ENCODE data around the gene KLHL2. TPM values are rescaled to one million over a fixed set of nuclear protein-coding genes. Genes with fewer than 3 reads are reported as not detected.

The KLHL2 gene
- total RNA-seq, 2 experiments from 2014 or later: 22.2 to 27.0 TPM

- H3K4me3 Mint-ChIP-seq: no peak overlapping the region
Observed at GRCh38 chr4:165293927-165294649, 86.7 kb downstream of the KLHL2 start.

GRCh38 chr4:165294907-165295306, 87.5 kb downstream of the KLHL2 start:
- CTCF ChIA-PET: interaction anchor here (0.9 kb wide), 1 partner anchor 33 kb away, joined by 4 read pairs; the partner anchor contains the start of gene MSMO1
- H3K27ac Mint-ChIP-seq: peak overlapping the region; percentile 6
- peaks cover 15% of the 10 kb centered on the region for H3K4me1 Mint-ChIP-seq
- H3K27me3 Mint-ChIP-seq: no peaks in the 10 kb centered on the region
- DNase-seq (no peak), ATAC-seq (peak; percentile 63)
- no peak overlapping the region for H3K4me3 Mint-ChIP-seq
- peaks cover 31% of the 10 kb centered on the region for H3K36me3 Mint-ChIP-seq
- H3K9me3 Mint-ChIP-seq (ENCODE audit: low read depth): no peaks in the 10 kb centered on the region

More at GRCh38 chr4:165293927-165294649, 86.7 kb downstream of the KLHL2 start:
- no peaks in the 10 kb centered on the region for H3K9me3 Mint-ChIP-seq (ENCODE audit: low read depth)
- peaks cover 30% of the 10 kb centered on the region for H3K36me3 Mint-ChIP-seq
- ATAC-seq: no peak
- H3K27ac Mint-ChIP-seq: no peak overlapping the region
- H3K4me1 Mint-ChIP-seq: peaks cover 19% of the 10 kb centered on the region
- no peaks in the 10 kb centered on the region for H3K27me3 Mint-ChIP-seq
- DNase-seq: no peak
- CTCF ChIA-PET: interaction anchor here (0.6 to 0.9 kb wide), 2 partner anchors 34 to 35 kb away, joined by 3 to 4 read pairs; partner anchors contain the start of gene MSMO1

GRCh38 chr4:165297626-165298025, 90.3 kb downstream of the KLHL2 start:
- CTCF ChIA-PET: no interaction called here
- DNase-seq (no peak), ATAC-seq (no peak)
- Mint-ChIP-seq H3K36me3 (peaks cover 30% of the 10 kb centered on the region), H3K9me3 (ENCODE audit: low read depth) (no peaks in the 10 kb centered on the region), H3K27me3 (no peaks in the 10 kb centered on the region), H3K4me1 (peaks cover 27% of the 10 kb centered on the region), H3K27ac (no peak overlapping the region), H3K4me3 (no peak overlapping the region)

GRCh38 chr4:165299399-165300060, 92.2 kb downstream of the KLHL2 start:
- no peak overlapping the region for H3K27ac Mint-ChIP-seq
- DNase-seq: no peak
- CTCF ChIA-PET: interaction anchor here (1.4 kb wide), 1 partner anchor 11 kb away, joined by 6 read pairs; no protein-coding TSS in a partner anchor
- no peak overlapping the region for H3K4me3 Mint-ChIP-seq
- H3K36me3 Mint-ChIP-seq: peaks cover 27% of the 10 kb centered on the region
- H3K4me1 Mint-ChIP-seq: peaks cover 22% of the 10 kb centered on the region
- H3K27me3 Mint-ChIP-seq: no peaks in the 10 kb centered on the region
- ATAC-seq: no peak
- no peaks in the 10 kb centered on the region for H3K9me3 Mint-ChIP-seq (ENCODE audit: low read depth)

- H3K27ac Mint-ChIP-seq: peak overlapping the region; percentile 71
- peak overlapping the region; percentile 49 for H3K4me3 Mint-ChIP-seq
- no peaks in the 10 kb centered on the region for H3K27me3 Mint-ChIP-seq
- no peak for DNase-seq
- H3K36me3 Mint-ChIP-seq: peaks cover 21% of the 10 kb centered on the region
- CTCF ChIA-PET: no interaction called here
- no peaks in the 10 kb centered on the region for H3K9me3 Mint-ChIP-seq (ENCODE audit: low read depth)
- peak; percentile 76 for ATAC-seq
- H3K4me1 Mint-ChIP-seq: peaks cover 13% of the 10 kb centered on the region
Observed at GRCh38 chr4:165301833-165302232, 94.5 kb downstream of the KLHL2 start.

- CTCF ChIA-PET: no interaction called here
- ATAC-seq (no peak), DNase-seq (no peak)
- Mint-ChIP-seq H3K9me3 (ENCODE audit: low read depth) (no peaks in the 10 kb centered on the region), H3K4me3 (no peak overlapping the region), H3K27me3 (no peaks in the 10 kb centered on the region), H3K27ac (no peak overlapping the region), H3K4me1 (peaks cover 13% of the 10 kb centered on the region), H3K36me3 (peaks cover 18% of the 10 kb centered on the region)
Observed at GRCh38 chr4:165302658-165303057, 95.3 kb downstream of the KLHL2 start.

GRCh38 chr4:165308166-165308565, 100.8 kb downstream of the KLHL2 start:
- Mint-ChIP-seq H3K4me3 (no peak overlapping the region), H3K9me3 (ENCODE audit: low read depth) (no peaks in the 10 kb centered on the region), H3K27me3 (no peaks in the 10 kb centered on the region), H3K36me3 (peaks cover 21% of the 10 kb centered on the region), H3K27ac (no peak overlapping the region), H3K4me1 (no peaks in the 10 kb centered on the region)
- ATAC-seq (no peak), DNase-seq (no peak)
- CTCF ChIA-PET: no interaction called here

GRCh38 chr4:165308606-165309005, 101.2 kb downstream of the KLHL2 start:
- no peak overlapping the region for H3K27ac Mint-ChIP-seq
- H3K9me3 Mint-ChIP-seq (ENCODE audit: low read depth): no peaks in the 10 kb centered on the region
- no peak overlapping the region for H3K4me3 Mint-ChIP-seq
- no peaks in the 10 kb centered on the region for H3K27me3 Mint-ChIP-seq
- CTCF ChIA-PET: no interaction called here
- H3K36me3 Mint-ChIP-seq: peaks cover 22% of the 10 kb centered on the region
- no peaks in the 10 kb centered on the region for H3K4me1 Mint-ChIP-seq
- ATAC-seq (no peak), DNase-seq (no peak)

GRCh38 chr4:165309456-165309855, 102.1 kb downstream of the KLHL2 start:
- Mint-ChIP-seq H3K36me3 (peaks cover 24% of the 10 kb centered on the region), H3K9me3 (ENCODE audit: low read depth) (no peaks in the 10 kb centered on the region), H3K4me3 (no peak overlapping the region), H3K27me3 (no peaks in the 10 kb centered on the region), H3K4me1 (no peaks in the 10 kb centered on the region), H3K27ac (no peak overlapping the region)
- no peak for ATAC-seq
- DNase-seq: no peak
- CTCF ChIA-PET: interaction anchor here (2.4 kb wide), 1 partner anchor 9 kb away, joined by 6 read pairs; no protein-coding TSS in a partner anchor

- Mint-ChIP-seq H3K4me1 (no peaks in the 10 kb centered on the region), H3K4me3 (no peak overlapping the region), H3K9me3 (ENCODE audit: low read depth) (no peaks in the 10 kb centered on the region), H3K36me3 (peaks cover 26% of the 10 kb centered on the region), H3K27me3 (no peaks in the 10 kb centered on the region), H3K27ac (no peak overlapping the region)
- CTCF ChIA-PET: no interaction called here
- DNase-seq (no peak), ATAC-seq (no peak)
Observed at GRCh38 chr4:165312506-165312905, 105.1 kb downstream of the KLHL2 start.

GRCh38 chr4:165319030-165319429, 111.7 kb downstream of the KLHL2 start:
- Mint-ChIP-seq H3K9me3 (ENCODE audit: low read depth) (no peaks in the 10 kb centered on the region), H3K27ac (no peak overlapping the region), H3K36me3 (peaks cover 17% of the 10 kb centered on the region), H3K4me1 (no peaks in the 10 kb centered on the region), H3K27me3 (no peaks in the 10 kb centered on the region), H3K4me3 (no peak overlapping the region)
- DNase-seq (no peak), ATAC-seq (no peak)
- CTCF ChIA-PET: interaction anchor here (1.2 kb wide), 1 partner anchor 187 kb away, joined by 4 read pairs; no protein-coding TSS in a partner anchor

GRCh38 chr4:165319509-165319908, 112.1 kb downstream of the KLHL2 start:
- Mint-ChIP-seq H3K36me3 (peaks cover 20% of the 10 kb centered on the region), H3K27me3 (no peaks in the 10 kb centered on the region), H3K4me3 (no peak overlapping the region), H3K4me1 (no peaks in the 10 kb centered on the region), H3K9me3 (ENCODE audit: low read depth) (no peaks in the 10 kb centered on the region), H3K27ac (no peak overlapping the region)
- CTCF ChIA-PET: no interaction called here
- DNase-seq (no peak), ATAC-seq (no peak)

- Mint-ChIP-seq H3K36me3 (peaks cover 12% of the 10 kb centered on the region), H3K4me1 (peaks cover 13% of the 10 kb centered on the region), H3K4me3 (no peak overlapping the region), H3K9me3 (ENCODE audit: low read depth) (no peaks in the 10 kb centered on the region), H3K27me3 (no peaks in the 10 kb centered on the region), H3K27ac (no peak overlapping the region)
- ATAC-seq (no peak), DNase-seq (no peak)
- CTCF ChIA-PET: no interaction called here
Observed at GRCh38 chr4:165324236-165324917, 117.0 kb downstream of the KLHL2 start.

Data from activated CD8-positive, alpha-beta memory T cell treated with anti-CD3 and anti-CD28 coated beads, Interleukin-2, amount 10 ng/mL, durations not matched to agents 7 days and 5 days (primary cell).